DND-41 (cell line): ENCODE data around the gene CELSR1.

Source experiments
- CTCF ChIP-seq: IDR thresholded peaks from 2 replicates; pipeline ENCODE4 v1.5.1; 2012; ENCODE audit warnings: borderline replicate concordance, low read length, moderate library complexity, mild to moderate bottlenecking; ENCODE audit not compliant: poor library complexity, severe bottlenecking; ENCODE audit errors: extremely low read depth
- EZH2 ChIP-seq: IDR thresholded peaks from 3 replicates; pipeline ENCODE4 v1.6.1; 2012; ENCODE audit warnings: borderline replicate concordance, low read depth, mild to moderate bottlenecking, moderate library complexity, low read length, inconsistent platforms; ENCODE audit not compliant: severe bottlenecking

GRCh38 chr22:46392137-46392844 lies 145.1 kb downstream of the CELSR1 start:
- TF ChIP-seq EZH2 = no peak
- TF ChIP-seq CTCF = no peak
